Right lobe of liver (tissue), 6 donors: ENCODE measurements around the gene F12. TPM values are rescaled to one million over a fixed set of nuclear protein-coding genes. Genes with fewer than 3 reads are reported as not detected.
A peak's percentile ranks its signal among the peaks of the same experiment; 100 is the strongest.

ENCODE experiments used
- ATAC-seq, 4 donors: fragments of 200-7000 bp; cut with Tn5 transposase; one replicate each; pipeline ENCODE4 v1.9.1; 2020; ENCODE audit warnings: mild to moderate bottlenecking in 4 of 4, moderate library complexity in 4 of 4
- DNase-seq, 3 donors: peaks; one replicate each; pipeline ENCODE4 v3.0.0-alpha.2; 2020
- H3K27ac ChIP-seq, 3 donors: fragments of 200-600 bp; one replicate each; pipeline ENCODE4 v1.8.0; 2022
- H3K27me3 ChIP-seq, 2 donors: fragments of 200-600 bp; one replicate each; pipeline ENCODE4 v1.8.0; 2022
- H3K36me3 ChIP-seq, 4 donors: fragments of 200-600 bp; sonication (generic) in 1 of 4; one replicate each; pipeline versions ENCODE4 v1.5.1 to v1.8.0; 2017 to 2022; ENCODE audit warnings: control low read depth in 1 of 4
- H3K4me1 ChIP-seq, 4 donors: fragments of 200-600 bp; sonication (generic) in 1 of 4; one replicate each; pipeline versions ENCODE4 v1.5.1 to v1.8.0; 2017 to 2022; ENCODE audit warnings: control low read depth in 1 of 4
- H3K4me3 ChIP-seq, 3 donors: fragments of 200-600 bp; one replicate each; pipeline ENCODE4 v1.8.0; 2022
- H3K9me3 ChIP-seq, 4 donors: fragments of 200-600 bp; sonication (generic) in 1 of 4; one replicate each; pipeline versions ENCODE4 v1.5.1 to v1.8.0; 2017 to 2022; ENCODE audit warnings: control low read depth in 1 of 4
- POLR2A ChIP-seq: fragments of 450-650 bp; IDR thresholded peaks from one replicate; pipeline ENCODE4 v1.6.1; 2017; ENCODE audit warnings: antibody characterized with exemption, mild to moderate bottlenecking
- WGBS: methylation state at CpG from one replicate; pipeline ENCODE4 v1.1.6; 2018; ENCODE audit warnings: low coverage, low lambda C conversion rate; ENCODE audit not compliant: insufficient coverage; ENCODE audit errors: missing lambda C conversion rate; 5-methylcytosine and 5-hydroxymethylcytosine counted together
- intact Hi-C, 2 donors: fragments of 100-400 bp; cut with DNase I; formaldehyde crosslinking; loops; one replicate each; pipeline versions ENCODE4 v1.11.2 to v1.14.1; 2022
- total RNA-seq, 6 experiments: library from RNA; depleted of rRNA in 2 of 6; stranded (reverse); fragments of >200 nt in 2 of 6; fragmentation: NEBNext Ultra II Directional in 3 of 6; extraction: Animal tissue kit (Norgen Biotek cat#: 25700) in 3 of 6; gene quantifications; one replicate each; pipeline versions ENCODE4 v1.1.0 to v1.2.4, GENCODE V29; 2016 to 2023
- TF ChIP-seq, protein P1 (sequence below), 4 donors: fragments of 200-600 bp in 3 of 4; fragments of 450-650 bp in 1 of 4; IDR thresholded peaks; one replicate each; pipeline versions ENCODE4 v1.5.1 to v1.8.0; 2016 to 2022; ENCODE audit warnings: antibody characterized with exemption in 4 of 4, mild to moderate bottlenecking in 2 of 4
- donor health status: DM: no; HTN: yes; CAD: no.
- donor health status: DM: no; HTN: no; CAD: no.
- donor health status: DM: no; HTN: no; CAD: no.
- donor health status: DM: no; HTN: yes; CAD: no.
- donor health status: DM: no; HTN: yes; CAD: no.

F12 gene
- total RNA-seq, 6 experiments from 2014 or later: 236 to 518 (median 365) TPM

DNA sequence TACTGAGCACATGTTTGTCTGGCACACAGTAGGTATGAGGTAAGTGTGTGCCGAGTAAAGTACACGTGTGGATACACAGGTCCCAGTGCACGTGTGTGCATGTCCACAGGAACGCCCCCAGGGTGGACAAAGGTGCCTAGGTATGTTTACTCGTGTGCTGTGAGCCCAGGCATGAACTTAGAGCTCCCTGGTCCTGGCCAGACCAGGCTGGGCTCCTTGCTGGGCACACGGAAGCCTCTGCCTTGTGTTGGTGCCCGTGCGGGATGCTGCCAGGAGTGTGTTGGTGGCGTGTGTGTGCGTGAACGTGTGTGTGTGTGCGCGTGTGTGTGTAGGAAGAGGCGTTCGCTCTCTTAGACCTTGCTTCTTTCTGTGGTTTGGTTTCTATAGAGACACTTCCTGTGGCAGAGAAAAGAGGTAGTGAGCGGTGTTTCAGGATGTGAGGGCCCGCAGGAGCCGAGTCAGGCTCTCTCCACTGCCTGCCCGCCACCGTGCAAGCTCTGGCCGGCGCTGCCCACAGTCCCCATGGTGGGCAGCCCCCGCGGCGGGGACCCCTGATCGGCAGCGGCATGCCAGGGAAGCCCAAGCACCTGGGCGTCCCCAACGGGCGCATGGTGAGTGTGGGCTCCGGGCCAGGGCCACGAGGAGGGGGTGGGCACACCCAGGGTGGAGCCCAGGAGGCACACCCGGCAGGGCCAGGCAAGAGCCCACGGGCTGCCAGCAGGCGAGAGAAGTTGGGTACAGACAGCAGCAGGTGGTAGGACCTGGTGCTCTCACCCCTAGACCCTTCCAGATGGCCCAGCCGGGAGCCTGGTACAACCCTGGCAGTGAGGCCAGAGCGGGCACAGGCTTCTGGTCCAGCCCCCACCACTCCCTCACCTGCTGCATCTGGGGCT, 51.7 kb downstream of the F12 start, which contains the start of gene RGS14:
TSS of gene RGS14 (plus strand) at position 466 of the 893 bp plus-strand sequence. CDS start at position 567, 101 bp downstream.
- no peaks in the 10 kb centered on the region for H3K9me3 ChIP-seq
- DNase-seq (peak; percentile 66 to 73 (median 73)), ATAC-seq (peak; percentile 41 to 61 (median 46))
- H3K27ac ChIP-seq: peak within 1 kb of the TSS; percentile 76 to 94 (median 81)
- intact Hi-C loops: no loop called here
- peak within 1 kb of the TSS; percentile 56 to 64 (median 60) for H3K4me3 ChIP-seq
- H3K4me1 ChIP-seq: peaks cover 0 to 73% (median 27%) of the 10 kb centered on the region in 4 donors
- TF ChIP-seq, protein P1, sequence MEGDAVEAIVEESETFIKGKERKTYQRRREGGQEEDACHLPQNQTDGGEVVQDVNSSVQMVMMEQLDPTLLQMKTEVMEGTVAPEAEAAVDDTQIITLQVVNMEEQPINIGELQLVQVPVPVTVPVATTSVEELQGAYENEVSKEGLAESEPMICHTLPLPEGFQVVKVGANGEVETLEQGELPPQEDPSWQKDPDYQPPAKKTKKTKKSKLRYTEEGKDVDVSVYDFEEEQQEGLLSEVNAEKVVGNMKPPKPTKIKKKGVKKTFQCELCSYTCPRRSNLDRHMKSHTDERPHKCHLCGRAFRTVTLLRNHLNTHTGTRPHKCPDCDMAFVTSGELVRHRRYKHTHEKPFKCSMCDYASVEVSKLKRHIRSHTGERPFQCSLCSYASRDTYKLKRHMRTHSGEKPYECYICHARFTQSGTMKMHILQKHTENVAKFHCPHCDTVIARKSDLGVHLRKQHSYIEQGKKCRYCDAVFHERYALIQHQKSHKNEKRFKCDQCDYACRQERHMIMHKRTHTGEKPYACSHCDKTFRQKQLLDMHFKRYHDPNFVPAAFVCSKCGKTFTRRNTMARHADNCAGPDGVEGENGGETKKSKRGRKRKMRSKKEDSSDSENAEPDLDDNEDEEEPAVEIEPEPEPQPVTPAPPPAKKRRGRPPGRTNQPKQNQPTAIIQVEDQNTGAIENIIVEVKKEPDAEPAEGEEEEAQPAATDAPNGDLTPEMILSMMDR (IDR thresholded peaks at IDR 0.05): no peak
- no peak for TF ChIP-seq POLR2A
- WGBS: 17% methylated on average over 9 of the region's 37 CpGs
- no peaks in the 10 kb centered on the region for H3K36me3 ChIP-seq
- no peaks in the 10 kb centered on the region for H3K27me3 ChIP-seq

DNA sequence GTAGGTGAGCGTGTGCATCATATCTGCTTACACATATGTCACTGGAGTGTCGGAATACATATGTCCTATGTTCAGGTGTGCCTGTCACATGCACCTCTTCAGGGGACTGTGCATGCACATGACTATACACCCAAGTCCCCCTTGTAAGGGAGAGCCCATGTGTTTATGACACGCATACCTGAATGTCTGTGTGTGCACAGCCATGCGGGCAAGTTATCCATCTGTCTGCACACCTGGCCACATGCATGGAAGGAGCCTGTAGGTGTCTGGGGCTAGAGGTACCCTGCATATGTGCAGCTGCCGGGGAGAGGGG, 52.3 kb downstream of the F12 start:
- Histone ChIP-seq H3K4me1 (peaks cover 0 to 71% (median 26%) of the 10 kb centered on the region in 4 donors), H3K9me3 (no peaks in the 10 kb centered on the region), H3K4me3 (peak overlapping the region in 2 of 3 donors; percentile 56 to 64), H3K27me3 (no peaks in the 10 kb centered on the region), H3K27ac (peak overlapping the region; percentile 76 to 94 (median 81)), H3K36me3 (no peaks in the 10 kb centered on the region)
- no peak for ATAC-seq
- WGBS: 90% methylated on average over 2 of the region's 5 CpGs
- TF ChIP-seq POLR2A: no peak
- TF ChIP-seq, protein P1 (IDR thresholded peaks at IDR 0.05): no peak
- intact Hi-C loops: no loop called here
- no peak for DNase-seq

DNA sequence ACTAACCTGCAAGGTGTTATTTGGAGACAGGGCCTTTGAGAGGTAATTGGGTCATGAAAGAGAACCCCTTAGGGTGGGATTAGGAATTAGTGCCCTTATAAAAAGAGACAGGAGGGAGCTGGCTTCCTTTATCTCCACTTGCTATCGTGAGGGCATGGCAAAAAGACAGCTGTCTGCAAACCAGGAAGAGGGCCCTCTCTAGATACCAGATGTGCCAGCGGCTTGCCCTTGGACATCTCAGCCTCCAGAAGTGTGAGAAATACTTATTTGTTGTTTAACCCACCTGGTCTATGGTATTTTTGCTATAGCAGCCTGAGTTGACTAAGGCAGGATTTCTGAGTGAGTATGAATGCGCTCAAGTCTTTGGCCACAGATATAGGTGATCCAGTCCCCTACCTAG, 52.6 kb downstream of the F12 start:
- intact Hi-C loops: no loop called here
- TF ChIP-seq POLR2A: no peak
- TF ChIP-seq, protein P1 (IDR thresholded peaks at IDR 0.05): no peak
- ATAC-seq (no peak), DNase-seq (no peak)
- Histone ChIP-seq H3K36me3 (no peaks in the 10 kb centered on the region), H3K27me3 (no peaks in the 10 kb centered on the region), H3K4me1 (peaks cover 0 to 68% (median 25%) of the 10 kb centered on the region in 4 donors), H3K4me3 (no peak overlapping the region), H3K9me3 (no peaks in the 10 kb centered on the region), H3K27ac (peak overlapping the region in 2 of 3 donors; percentile 76 to 94)
- WGBS: 81% methylated on average over 2 of the region's 3 CpGs

DNA sequence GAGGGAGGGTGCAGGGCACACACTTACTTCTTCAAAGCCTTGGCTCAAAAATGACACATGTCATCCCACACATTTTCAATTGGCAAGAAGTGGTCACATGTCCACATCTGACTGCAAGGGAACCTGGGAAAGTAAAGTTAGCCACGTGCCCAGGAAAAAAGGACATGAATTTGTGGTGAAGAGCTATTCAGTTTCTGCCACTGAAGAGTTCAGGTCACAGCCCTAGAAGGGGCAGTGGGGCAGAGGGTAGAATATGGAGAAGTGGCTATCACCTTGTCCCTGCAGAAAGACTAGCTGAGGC, 53.5 kb downstream of the F12 start:
- Histone ChIP-seq H3K27ac (peak overlapping the region in 2 of 3 donors; percentile 89 to 94), H3K36me3 (no peaks in the 10 kb centered on the region), H3K9me3 (no peaks in the 10 kb centered on the region), H3K4me3 (no peak overlapping the region), H3K27me3 (no peaks in the 10 kb centered on the region), H3K4me1 (peaks cover 0 to 68% (median 21%) of the 10 kb centered on the region in 4 donors)
- 0% methylated on average over 1 of the region's 1 CpG for WGBS
- DNase-seq (no peak), ATAC-seq (no peak)
- intact Hi-C loops: no loop called here
- TF ChIP-seq, protein P1 (IDR thresholded peaks at IDR 0.05): no peak
- no peak for TF ChIP-seq POLR2A
